ENCODE results near the gene GDA. TPM values are rescaled to one million over a fixed set of nuclear protein-coding genes. Genes with fewer than 3 reads are reported as not detected.

GDA gene
- total RNA-seq, 4 donors from 2014 or later = 4.8 to 26.6 TPM; not detected in 2

GRCh38 chr9:72155301-72155700, 6.1 kb downstream of the GDA start:
- intact Hi-C loops (cut with DNase I; ENCODE audit: low total_unique reads) = no loop called here
- H3K9me3 ChIP-seq = no peaks in the 10 kb centered on the region

GRCh38 chr9:72156586-72156985, 7.3 kb downstream of the GDA start:
- Histone ChIP-seq H3K27ac (no peak overlapping the region), H3K4me1 (no peaks in the 10 kb centered on the region), H3K9me3 (no peaks in the 10 kb centered on the region), H3K4me3 (no peak overlapping the region), H3K36me3 (no peaks in the 10 kb centered on the region), H3K27me3 (no peaks in the 10 kb centered on the region)
- intact Hi-C loops (cut with DNase I; ENCODE audit: low total_unique reads) = no loop called here
- no peak for TF ChIP-seq POLR2A (IDR thresholded peaks at IDR 0.05)
- no peak for TF ChIP-seq CTCF (IDR thresholded peaks at IDR 0.05)
- DNase-seq = no peak

More at GRCh38 chr9:72155301-72155700, 6.1 kb downstream of the GDA start:
- no peaks in the 10 kb centered on the region for H3K36me3 ChIP-seq
- H3K27ac ChIP-seq = no peak overlapping the region
- TF ChIP-seq POLR2A (IDR thresholded peaks at IDR 0.05) (no peak), CTCF (IDR thresholded peaks at IDR 0.05) (no peak)
- no peaks in the 10 kb centered on the region for H3K4me1 ChIP-seq
- no peak for DNase-seq
- no peaks in the 10 kb centered on the region for H3K27me3 ChIP-seq
- no peak overlapping the region for H3K4me3 ChIP-seq

- no peak for DNase-seq
- intact Hi-C loops (cut with DNase I; ENCODE audit: low total_unique reads) = no loop called here
- no peaks in the 10 kb centered on the region for H3K27me3 ChIP-seq
Measured at GRCh38 chr9:72158680-72159079, 9.4 kb downstream of the GDA start.

GRCh38 chr9:72160446-72161123, 11.3 kb downstream of the GDA start:
- intact Hi-C loops (cut with DNase I; ENCODE audit: low total_unique reads) = no loop called here
- Histone ChIP-seq H3K27me3 (no peaks in the 10 kb centered on the region), H3K9me3 (no peaks in the 10 kb centered on the region), H3K27ac (no peak overlapping the region), H3K4me1 (no peaks in the 10 kb centered on the region), H3K4me3 (no peak overlapping the region), H3K36me3 (no peaks in the 10 kb centered on the region)
- no peak for TF ChIP-seq CTCF (IDR thresholded peaks at IDR 0.05)
- no peak for TF ChIP-seq POLR2A (IDR thresholded peaks at IDR 0.05)
- no peak for DNase-seq

More at GRCh38 chr9:72158680-72159079, 9.4 kb downstream of the GDA start:
- TF ChIP-seq CTCF (IDR thresholded peaks at IDR 0.05) = no peak
- no peak for TF ChIP-seq POLR2A (IDR thresholded peaks at IDR 0.05)
- H3K27ac ChIP-seq = no peak overlapping the region
- no peaks in the 10 kb centered on the region for H3K36me3 ChIP-seq
- H3K4me1 ChIP-seq = no peaks in the 10 kb centered on the region
- no peak overlapping the region for H3K4me3 ChIP-seq
- no peaks in the 10 kb centered on the region for H3K9me3 ChIP-seq

GRCh38 chr9:72165326-72165725, 16.1 kb downstream of the GDA start:
- H3K4me3 ChIP-seq = no peak overlapping the region
- no peaks in the 10 kb centered on the region for H3K36me3 ChIP-seq
- TF ChIP-seq POLR2A (IDR thresholded peaks at IDR 0.05) = no peak
- no peak for TF ChIP-seq CTCF (IDR thresholded peaks at IDR 0.05)
- no peaks in the 10 kb centered on the region for H3K9me3 ChIP-seq
- no peaks in the 10 kb centered on the region for H3K27me3 ChIP-seq
- no peak overlapping the region for H3K27ac ChIP-seq
- intact Hi-C loops (cut with DNase I; ENCODE audit: low total_unique reads) = no loop called here
- no peak for DNase-seq
- no peaks in the 10 kb centered on the region for H3K4me1 ChIP-seq

All from uterus (tissue), 4 donors.